Gastrocnemius medialis (tissue), 4 donors: Measurements from ENCODE around the gene ITPR3. TPM values are rescaled to one million over a fixed set of nuclear protein-coding genes. Genes with fewer than 3 reads are reported as not detected.
"Not testable (repeated sequence)": the region's sequence is repeated elsewhere in the genome, so short reads cannot be mapped to it uniquely, and the experiment has no call there.

ENCODE experiments used
- ATAC-seq, 2 donors: fragments of 150-250 bp; one replicate each; pipeline ENCODE4 v1.9.1; 2016
- DNase-seq, 2 donors: peaks; one replicate each; pipeline ENCODE4 v3.0.0-alpha.2; 2019
- H3K27ac ChIP-seq, 4 donors: fragments of 200-600 bp; sonication (generic); 1 replicate in 1 of 4; 2 replicates in 3 of 4; pipeline ENCODE4 v1.5.1; 2016 to 2018; ENCODE audit warnings: mild to moderate bottlenecking in 2 of 4, moderate library complexity in 1 of 4
- H3K27me3 ChIP-seq, 3 donors: fragments of 200-600 bp; sonication (generic) in 2 of 3; 1 replicate in 1 of 3; 2 replicates in 2 of 3; pipeline versions ENCODE4 v1.5.1 to v1.6.0; 2016 to 2019; ENCODE audit warnings: mild to moderate bottlenecking in 1 of 3, moderate library complexity in 1 of 3
- H3K36me3 ChIP-seq, 2 donors: fragments of 200-600 bp; sonication (generic) in 1 of 2; one replicate each; pipeline ENCODE4 v1.5.1; 2017 to 2018
- H3K4me1 ChIP-seq, 2 donors: fragments of 200-600 bp; sonication (generic) in 1 of 2; one replicate each; pipeline ENCODE4 v1.5.1; 2016 to 2017; ENCODE audit warnings: mild to moderate bottlenecking in 2 of 2
- H3K4me3 ChIP-seq, 4 donors: fragments of 200-600 bp; sonication (generic) in 3 of 4; 1 replicate in 1 of 4; 2 replicates in 3 of 4; pipeline ENCODE4 v1.5.1; 2016 to 2019; ENCODE audit warnings: mild to moderate bottlenecking in 2 of 4
- H3K9me3 ChIP-seq, 3 donors: fragments of 200-600 bp; sonication (generic) in 2 of 3; 1 replicate in 1 of 3; 2 replicates in 2 of 3; pipeline ENCODE4 v1.5.1; 2016 to 2019
- CTCF ChIP-seq, 5 experiments: fragments of 450-650 bp in 3 of 5; fragments of 200-600 bp in 2 of 5; sonication (generic) in 2 of 5; IDR thresholded peaks in 4 of 5; conservative IDR thresholded peaks in 1 of 5; 1 replicate in 4 of 5; 2 replicates in 1 of 5; pipeline ENCODE4 v1.5.1; 2016 to 2019; ENCODE audit warnings: antibody characterized with exemption in 5 of 5, mild to moderate bottlenecking in 3 of 5, moderate library complexity in 3 of 5
- POLR2A ChIP-seq, 2 donors: fragments of 450-650 bp; IDR thresholded peaks; one replicate each; pipeline ENCODE4 v1.6.1; 2017; ENCODE audit warnings: antibody characterized with exemption in 2 of 2, mild to moderate bottlenecking in 2 of 2, moderate library complexity in 2 of 2
- in situ Hi-C, 4 donors: fragments of 200-750 bp; cut with MboI; loops; one replicate each; pipeline versions ENCODE4 v1.15.0 to v1.8.0; 2017; ENCODE audit warnings: low sequenced_read_pairs in 4 of 4
- intact Hi-C: fragments of 100-400 bp; cut with DNase I; formaldehyde crosslinking; loops from one replicate; pipeline ENCODE4 v1.15.1; 2023; ENCODE audit warnings: low total_unique reads
- total RNA-seq, 4 donors: library from RNA; depleted of rRNA; stranded (reverse); fragments of >200 nt; gene quantifications; one replicate each; pipeline versions ENCODE4 v1.1.0 to v1.2.3, GENCODE V29; 2016

Gene ITPR3
- total RNA-seq, 4 donors from 2014 or later, result 1.9 to 6.8 (median 4.2) TPM

DNA sequence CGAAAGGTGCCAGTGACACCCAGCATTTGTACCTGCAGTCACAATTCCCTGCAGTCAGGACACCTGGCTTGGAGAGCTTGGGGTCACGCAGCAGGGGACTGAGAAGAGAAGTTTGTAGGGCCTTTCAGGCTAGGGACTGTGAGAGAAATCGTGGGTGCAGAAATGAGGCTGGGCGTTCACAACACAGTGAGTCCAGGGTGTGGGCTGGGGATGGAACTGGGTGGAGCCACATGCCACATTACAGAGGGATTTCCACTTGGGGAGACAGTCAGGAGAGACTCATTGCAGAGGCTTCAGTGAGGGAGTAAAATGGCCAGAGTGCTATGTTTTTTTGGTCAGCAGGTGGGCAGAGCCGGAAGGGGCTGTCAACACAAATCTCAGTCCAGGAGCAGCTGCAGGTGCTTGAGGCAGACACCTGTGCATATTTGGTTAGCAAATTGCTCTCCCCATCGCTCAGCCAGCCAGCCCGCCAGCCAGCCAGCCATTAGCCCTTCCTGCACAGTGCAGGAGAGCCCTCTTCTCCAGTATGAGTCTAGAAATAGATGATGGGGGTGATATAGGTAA, 7.4 kb downstream of the ITPR3 start:
- Histone ChIP-seq H3K27me3 (no peaks in the 10 kb centered on the region), H3K4me3 (no peak overlapping the region), H3K27ac (no peak overlapping the region), H3K36me3 (no peaks in the 10 kb centered on the region), H3K9me3 (no peaks in the 10 kb centered on the region), H3K4me1 (peaks cover 6 to 14% of the 10 kb centered on the region in 2 donors)
- in situ Hi-C loops (no loop called here), intact Hi-C loops (no loop called here)
- no peak for ATAC-seq
- DNase-seq, result no peak
- TF ChIP-seq CTCF (IDR thresholded peaks at IDR 0.05 in 4 of 5, conservative IDR thresholded peaks at IDR 0.05 in 1 of 5) (no peak), POLR2A (IDR thresholded peaks at IDR 0.05) (no peak)

- H3K27ac ChIP-seq, result no peak overlapping the region
- H3K9me3 ChIP-seq, result no peaks in the 10 kb centered on the region
- in situ Hi-C loops (loop anchor here in 1 of 4 donors (10.0 kb wide), 1 partner anchor 45 kb away; the partner anchor contains the start of gene BAK1), intact Hi-C loops (loop anchor here (5.0 kb wide), 2 partner anchors 72 to 157 kb away; partner anchors contain the start of gene LEMD2)
- H3K36me3 ChIP-seq, result no peaks in the 10 kb centered on the region
- no peak for DNase-seq
- no peaks in the 10 kb centered on the region for H3K27me3 ChIP-seq
- no peak for ATAC-seq
- H3K4me3 ChIP-seq, result no peak overlapping the region
- peaks cover 13 to 20% of the 10 kb centered on the region in 2 donors for H3K4me1 ChIP-seq
- TF ChIP-seq CTCF (IDR thresholded peaks at IDR 0.05 in 4 of 5, conservative IDR thresholded peaks at IDR 0.05 in 1 of 5) (no peak), POLR2A (IDR thresholded peaks at IDR 0.05) (no peak)
Measured at GRCh38 chr6:33630014-33630413, 8.9 kb downstream of the ITPR3 start.

DNA sequence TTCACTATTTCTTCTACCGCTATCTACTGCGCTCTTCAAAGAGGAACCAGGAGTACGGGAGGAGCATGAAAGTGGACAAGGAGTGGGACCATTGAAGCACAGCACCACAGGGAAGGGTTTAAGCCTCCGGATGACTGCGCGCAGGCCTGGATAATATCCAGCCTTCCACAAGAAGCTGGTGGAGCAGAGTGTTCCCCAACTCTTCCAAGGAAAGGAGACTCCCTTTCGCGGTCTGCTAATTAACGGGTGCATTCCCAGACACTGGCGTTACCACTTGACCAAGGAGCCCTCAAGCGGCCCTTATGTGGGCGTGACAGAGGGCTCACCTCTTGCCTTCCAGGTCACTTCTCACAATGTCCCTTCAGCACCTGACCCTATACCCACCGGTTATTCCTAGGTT, 10.4 kb downstream of the ITPR3 start:
- H3K9me3 ChIP-seq, ATAC-seq, H3K36me3 ChIP-seq, H3K27me3 ChIP-seq, H3K4me3 ChIP-seq, H3K27ac ChIP-seq, DNase-seq: not testable (repeated sequence)
- intact Hi-C loops (loop anchor here (5.0 kb wide), 2 partner anchors 71 to 156 kb away; partner anchors contain the start of gene LEMD2), in situ Hi-C loops (loop anchor here in 1 of 4 donors (10.0 kb wide), 1 partner anchor 47 kb away; the partner anchor contains the start of gene BAK1)
- H3K4me1 ChIP-seq, result peaks cover 13 to 20% of the 10 kb centered on the region in 2 donors

DNA sequence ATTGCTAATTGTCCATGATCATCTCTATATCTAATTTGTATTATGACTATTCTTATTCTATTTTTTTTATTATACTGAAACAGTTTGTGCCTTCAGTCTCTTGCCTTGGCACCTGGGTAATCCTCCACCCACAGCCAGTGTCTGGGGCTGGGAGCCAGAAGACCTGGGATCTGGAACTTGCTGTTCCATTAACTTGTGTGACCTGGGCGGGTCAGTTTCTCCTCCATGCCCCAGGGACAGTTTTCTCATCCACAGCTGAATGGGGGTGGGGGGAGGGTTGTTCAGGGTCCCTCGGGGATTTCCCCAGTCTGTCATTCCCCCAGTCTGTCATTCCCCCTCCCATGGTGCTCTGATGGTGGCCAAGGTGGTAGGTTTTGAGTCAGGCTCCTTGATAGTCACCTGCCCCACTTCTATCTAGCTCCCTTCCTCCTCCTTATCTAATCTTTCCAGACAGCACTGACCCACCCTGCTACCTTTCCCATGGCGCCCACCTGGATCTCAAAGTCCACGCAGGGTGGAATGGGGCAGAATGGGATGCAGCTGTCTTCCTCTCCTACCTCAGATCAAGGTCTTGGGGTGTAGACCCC, 10.9 kb downstream of the ITPR3 start:
- ATAC-seq, result no peak
- TF ChIP-seq CTCF (IDR thresholded peaks at IDR 0.05 in 4 of 5, conservative IDR thresholded peaks at IDR 0.05 in 1 of 5), result no peak
- no peak for TF ChIP-seq POLR2A (IDR thresholded peaks at IDR 0.05)
- Histone ChIP-seq H3K27me3 (no peaks in the 10 kb centered on the region), H3K9me3 (no peaks in the 10 kb centered on the region), H3K4me1 (peaks cover 13 to 20% of the 10 kb centered on the region in 2 donors), H3K27ac (peak overlapping the region in 2 of 4 donors; percentile 27 to 55), H3K36me3 (no peaks in the 10 kb centered on the region), H3K4me3 (no peak overlapping the region)
- DNase-seq, result peak in 1 of 2 donors; percentile 63
- intact Hi-C loops, result loop anchor here (5.0 kb wide), 2 partner anchors 70 to 155 kb away; partner anchors contain the start of gene LEMD2
- in situ Hi-C loops, result loop anchor here in 1 of 4 donors (10.0 kb wide), 1 partner anchor 47 kb away; the partner anchor contains the start of gene BAK1

DNA sequence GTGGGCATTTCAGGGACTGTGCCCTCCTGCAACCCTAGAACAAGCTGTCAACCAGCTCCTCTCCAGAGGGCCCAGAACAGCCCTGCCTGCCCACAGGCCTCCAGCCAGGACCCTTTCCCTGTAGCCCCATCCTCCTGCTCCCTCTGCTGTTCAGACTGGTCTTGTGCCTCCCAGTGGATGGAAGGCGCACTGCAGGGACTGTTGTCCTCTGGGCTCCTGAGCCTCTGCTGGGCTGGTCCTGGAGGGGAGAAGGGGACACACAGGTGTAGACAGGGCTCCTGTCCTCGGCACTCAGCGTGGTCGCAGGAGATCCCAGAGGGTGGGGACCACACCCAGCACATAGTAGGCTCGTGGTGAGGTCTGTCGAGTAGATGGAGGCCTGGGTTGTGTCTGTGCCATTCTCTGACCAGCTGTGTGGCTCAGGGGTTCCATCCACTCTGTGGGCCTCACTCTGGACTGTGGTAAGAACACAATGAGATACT, 11.5 kb downstream of the ITPR3 start:
- TF ChIP-seq POLR2A (IDR thresholded peaks at IDR 0.05), result no peak
- TF ChIP-seq CTCF (IDR thresholded peaks at IDR 0.05 in 4 of 5, conservative IDR thresholded peaks at IDR 0.05 in 1 of 5), result peak; percentile 38 to 75 (median 47)
- no peaks in the 10 kb centered on the region for H3K36me3 ChIP-seq
- H3K4me1 ChIP-seq, result peaks cover 13 to 20% of the 10 kb centered on the region in 2 donors
- H3K27ac ChIP-seq, result peak overlapping the region in 3 of 4 donors; percentile 7 to 55 (median 27)
- DNase-seq (peak in 1 of 2 donors; percentile 39), ATAC-seq (peak in 1 of 2 donors; percentile 19)
- no peak overlapping the region for H3K4me3 ChIP-seq
- no peaks in the 10 kb centered on the region for H3K27me3 ChIP-seq
- H3K9me3 ChIP-seq, result no peaks in the 10 kb centered on the region
- in situ Hi-C loops (loop anchor here in 1 of 4 donors (10.0 kb wide), 1 partner anchor 48 kb away; the partner anchor contains the start of gene BAK1), intact Hi-C loops (loop anchor here (1.0 to 5.0 kb wide), 3 partner anchors 43 to 155 kb away; partner anchors contain the start of gene LEMD2)
